DOHH2 (cell line): ENCODE results near the gene RRM2.

ENCODE experiments used
- H3F3A ChIP-seq: fragments of 200-600 bp; sonication (generic), shearing (Covaris generic); 2 replicates; pipeline ENCODE4 v1.6.0; 2016; ENCODE audit warnings: antibody characterized with exemption, mild to moderate bottlenecking; ENCODE audit not compliant: control insufficient read depth, insufficient read depth
- H3K27ac ChIP-seq: fragments of 200-600 bp; sonication (generic); 2 replicates; pipeline ENCODE4 v1.5.1; 2014; ENCODE audit warnings: low read depth, mild to moderate bottlenecking, low read length, moderate library complexity
- H3K27me3 ChIP-seq: fragments of 200-600 bp; sonication (generic); 2 replicates; pipeline ENCODE4 v1.6.1; 2014; ENCODE audit warnings: mild to moderate bottlenecking, low read length, mixed read lengths; ENCODE audit not compliant: control insufficient read depth
- H3K36me3 ChIP-seq: fragments of 200-600 bp; sonication (generic); 2 replicates; pipeline ENCODE4 v1.6.1; 2014; ENCODE audit warnings: mild to moderate bottlenecking, low read length, moderate library complexity, mixed read lengths; ENCODE audit not compliant: control insufficient read depth
- H3K4me1 ChIP-seq: fragments of 200-600 bp; sonication (generic); 2 replicates; pipeline ENCODE4 v1.6.1; 2014; ENCODE audit warnings: mild to moderate bottlenecking, low read length, mixed read lengths; ENCODE audit not compliant: control insufficient read depth
- H3K4me2 ChIP-seq: fragments of 200-600 bp; sonication (generic); 2 replicates; pipeline ENCODE4 v1.6.0; 2014; ENCODE audit warnings: mild to moderate bottlenecking, low read length, moderate library complexity
- H3K4me3 ChIP-seq: fragments of 200-600 bp; sonication (generic); 2 replicates; pipeline ENCODE4 v1.5.1; 2014; ENCODE audit warnings: mild to moderate bottlenecking, low read length, mixed read lengths
- H3K79me2 ChIP-seq: fragments of 200-600 bp; sonication (generic); 2 replicates; pipeline ENCODE4 v1.6.1; 2014; ENCODE audit warnings: mild to moderate bottlenecking, low read length, mixed read lengths; ENCODE audit not compliant: control insufficient read depth
- H3K9me2 ChIP-seq: fragments of 200-600 bp; sonication (generic); replicated peaks from 2 replicates; pipeline ENCODE4 v1.6.1; 2014; ENCODE audit warnings: mild to moderate bottlenecking, low read length, mixed read lengths; ENCODE audit not compliant: control insufficient read depth
- H3K9me3 ChIP-seq: fragments of 200-600 bp; sonication (generic); 2 replicates; pipeline ENCODE4 v1.6.1; 2014; ENCODE audit warnings: antibody characterized with exemption, low read length, mixed read lengths; ENCODE audit not compliant: control insufficient read depth, insufficient read depth
- H4K20me1 ChIP-seq: fragments of 200-600 bp; sonication (generic); 2 replicates; pipeline ENCODE4 v1.6.0; 2014; ENCODE audit warnings: low read depth, mild to moderate bottlenecking, antibody characterized with exemption, low read length, moderate library complexity; ENCODE audit not compliant: control insufficient read depth, insufficient read depth
- EZH2phosphoT487 ChIP-seq: fragments of 200-600 bp; sonication (generic); IDR thresholded peaks from 2 replicates; pipeline ENCODE4 v1.6.1; 2017; ENCODE audit warnings: borderline replicate concordance, mild to moderate bottlenecking, antibody characterized with exemption, low read length, moderate library complexity, mixed read lengths
- TF ChIP-seq, protein P1 (sequence below): fragments of 200-600 bp; sonication (generic); IDR thresholded peaks from one replicate; pipeline ENCODE4 v1.5.1; 2014; ENCODE audit warnings: antibody characterized with exemption, mild to moderate bottlenecking, low read depth, low read length; ENCODE audit not compliant: poor library complexity, severe bottlenecking

The RRM2 gene

DNA sequence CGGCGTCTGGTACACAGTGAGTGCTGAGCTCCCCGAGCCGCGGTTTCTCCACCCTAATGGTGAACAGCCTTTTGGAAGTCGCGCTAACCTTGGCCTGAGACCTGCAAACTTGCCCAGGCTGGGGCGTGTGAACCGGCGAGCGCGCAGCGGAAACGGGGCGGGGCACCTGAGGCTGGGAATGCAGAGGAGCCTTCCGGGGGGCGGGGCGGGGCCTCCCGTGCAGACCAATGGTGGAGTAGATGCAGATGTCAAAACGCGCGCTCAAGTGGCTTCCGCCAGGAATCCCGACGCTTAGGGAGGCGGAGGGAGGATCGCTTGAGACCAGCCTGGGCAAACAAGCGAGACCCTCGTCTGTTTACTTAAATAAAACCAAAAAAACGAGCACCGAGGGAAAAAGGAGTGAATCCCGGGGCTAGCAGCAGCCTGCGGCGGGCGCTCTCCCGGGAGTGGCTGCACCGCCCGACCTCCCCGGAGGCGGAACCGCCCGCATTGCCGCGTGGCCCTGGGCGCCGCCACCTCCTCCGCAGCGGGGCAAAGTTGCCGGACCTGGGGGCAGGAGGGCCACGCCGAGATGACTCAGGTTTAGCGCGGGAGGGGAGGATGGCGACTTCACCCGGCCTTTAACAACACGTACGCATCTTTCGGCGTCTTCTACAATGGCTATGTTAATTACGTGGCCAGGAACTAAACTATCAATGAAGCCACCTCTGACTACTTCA lies 2.2 kb upstream of the RRM2 start:
- no peaks in the 10 kb centered on the region for H3K27me3 ChIP-seq
- H3K9me3 ChIP-seq, result no peaks in the 10 kb centered on the region
- H3K4me1 ChIP-seq, result peaks cover 40% of the 10 kb centered on the region
- no peaks in the 10 kb centered on the region for H3K9me2 ChIP-seq
- H3K79me2 ChIP-seq, result peaks cover 87% of the 10 kb centered on the region
- H3K36me3 ChIP-seq, result peaks cover 45% of the 10 kb centered on the region
- peak overlapping the region; percentile 92 for H3K4me3 ChIP-seq
- TF ChIP-seq EZH2phosphoT487, result no peak
- TF ChIP-seq, protein P1, sequence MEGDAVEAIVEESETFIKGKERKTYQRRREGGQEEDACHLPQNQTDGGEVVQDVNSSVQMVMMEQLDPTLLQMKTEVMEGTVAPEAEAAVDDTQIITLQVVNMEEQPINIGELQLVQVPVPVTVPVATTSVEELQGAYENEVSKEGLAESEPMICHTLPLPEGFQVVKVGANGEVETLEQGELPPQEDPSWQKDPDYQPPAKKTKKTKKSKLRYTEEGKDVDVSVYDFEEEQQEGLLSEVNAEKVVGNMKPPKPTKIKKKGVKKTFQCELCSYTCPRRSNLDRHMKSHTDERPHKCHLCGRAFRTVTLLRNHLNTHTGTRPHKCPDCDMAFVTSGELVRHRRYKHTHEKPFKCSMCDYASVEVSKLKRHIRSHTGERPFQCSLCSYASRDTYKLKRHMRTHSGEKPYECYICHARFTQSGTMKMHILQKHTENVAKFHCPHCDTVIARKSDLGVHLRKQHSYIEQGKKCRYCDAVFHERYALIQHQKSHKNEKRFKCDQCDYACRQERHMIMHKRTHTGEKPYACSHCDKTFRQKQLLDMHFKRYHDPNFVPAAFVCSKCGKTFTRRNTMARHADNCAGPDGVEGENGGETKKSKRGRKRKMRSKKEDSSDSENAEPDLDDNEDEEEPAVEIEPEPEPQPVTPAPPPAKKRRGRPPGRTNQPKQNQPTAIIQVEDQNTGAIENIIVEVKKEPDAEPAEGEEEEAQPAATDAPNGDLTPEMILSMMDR, result no peak
- peak overlapping the region; percentile 81 for H3K4me2 ChIP-seq
- H3K27ac ChIP-seq, result peak overlapping the region; percentile 92
- peaks cover 21% of the 10 kb centered on the region for H3F3A ChIP-seq
- peaks cover 15% of the 10 kb centered on the region for H4K20me1 ChIP-seq

DNA sequence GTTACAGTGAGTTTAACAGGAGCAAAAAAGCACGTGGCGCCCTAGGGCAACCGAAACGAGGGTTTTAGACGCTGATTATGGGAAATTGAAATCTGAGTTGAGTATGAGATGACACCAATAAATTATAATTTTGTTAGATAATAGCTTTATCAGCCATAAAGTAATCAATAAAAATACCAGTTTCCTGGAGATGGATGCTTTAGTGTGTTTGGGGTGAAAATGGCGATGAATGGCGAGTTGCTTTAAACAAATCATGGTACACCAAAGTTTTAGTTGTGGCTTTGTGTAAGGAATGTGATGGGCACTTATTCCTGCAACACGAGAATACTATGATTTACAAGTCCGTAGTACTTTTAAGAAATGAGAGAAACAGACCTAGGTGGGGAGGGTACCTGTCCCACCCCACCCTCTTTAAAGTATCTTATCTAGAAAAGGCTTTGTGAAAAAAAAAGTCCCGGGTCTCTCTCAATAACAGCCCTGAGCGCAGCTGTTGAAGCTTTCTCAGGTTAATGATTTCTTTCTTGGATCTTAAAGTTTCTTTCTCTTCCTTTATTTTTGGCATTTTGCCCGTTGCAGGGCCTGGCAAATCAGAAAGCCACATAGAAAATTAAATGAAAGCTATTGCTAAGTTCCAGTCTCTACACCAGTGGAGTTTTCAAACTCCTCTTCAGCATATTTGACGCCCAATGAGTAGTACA lies 1.5 kb upstream of the RRM2 start:
- H3K27ac ChIP-seq, result peak overlapping the region; percentile 92
- TF ChIP-seq, protein P1, result no peak
- no peak for TF ChIP-seq EZH2phosphoT487
- H4K20me1 ChIP-seq, result peaks cover 20% of the 10 kb centered on the region
- H3K9me2 ChIP-seq, result no peaks in the 10 kb centered on the region
- H3K4me1 ChIP-seq, result peaks cover 42% of the 10 kb centered on the region
- peaks cover 52% of the 10 kb centered on the region for H3K36me3 ChIP-seq
- H3K27me3 ChIP-seq, result no peaks in the 10 kb centered on the region
- peak overlapping the region; percentile 92 for H3K4me3 ChIP-seq
- H3K4me2 ChIP-seq, result peak overlapping the region; percentile 81
- H3F3A ChIP-seq, result peaks cover 27% of the 10 kb centered on the region
- peaks cover 87% of the 10 kb centered on the region for H3K79me2 ChIP-seq
- H3K9me3 ChIP-seq, result no peaks in the 10 kb centered on the region

DNA sequence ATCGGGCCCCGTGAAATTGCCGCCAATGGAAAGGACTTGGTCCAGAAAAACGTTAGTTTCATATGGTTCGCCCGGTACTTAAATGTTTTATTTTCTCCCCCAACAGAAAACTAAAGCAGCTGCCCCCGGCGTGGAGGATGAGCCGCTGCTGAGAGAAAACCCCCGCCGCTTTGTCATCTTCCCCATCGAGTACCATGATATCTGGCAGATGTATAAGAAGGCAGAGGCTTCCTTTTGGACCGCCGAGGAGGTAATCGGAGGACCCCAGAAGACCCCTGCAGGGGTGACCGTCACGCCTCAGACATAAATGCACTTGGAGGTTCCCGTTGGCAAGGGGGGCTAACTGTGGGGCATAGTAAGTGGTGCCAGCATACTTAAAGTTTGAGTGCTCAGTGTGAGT lies 742 bp downstream of the RRM2 start:
- Histone ChIP-seq H3K9me3 (no peaks in the 10 kb centered on the region), H3F3A (peaks cover 43% of the 10 kb centered on the region), H3K79me2 (peaks cover 96% of the 10 kb centered on the region), H3K4me1 (peaks cover 54% of the 10 kb centered on the region), H3K27ac (peak overlapping the region; percentile 92), H4K20me1 (peaks cover 39% of the 10 kb centered on the region), H3K4me3 (peak overlapping the region; percentile 92), H3K36me3 (peaks cover 75% of the 10 kb centered on the region), H3K4me2 (peak overlapping the region; percentile 81), H3K27me3 (no peaks in the 10 kb centered on the region), H3K9me2 (no peaks in the 10 kb centered on the region)
- TF ChIP-seq EZH2phosphoT487, result no peak
- TF ChIP-seq, protein P1, result no peak
